Breast epithelium (tissue), 4 donors: ENCODE measurements around the gene ZNF765. TPM values are rescaled to one million over a fixed set of nuclear protein-coding genes. Genes with fewer than 3 reads are reported as not detected.
A peak's percentile ranks its signal among the peaks of the same experiment; 100 is the strongest.
"Not testable (repeated sequence)": the region's sequence is repeated elsewhere in the genome, so short reads cannot be mapped to it uniquely, and the experiment has no call there.

Source experiments
- DNase-seq, 2 donors: peaks; one replicate each; pipeline ENCODE4 v3.0.0-alpha.2; 2019; ENCODE audit warnings: low spot score in 2 of 2
- H3K27ac ChIP-seq, 2 donors: fragments of 200-600 bp; sonication (generic) in 1 of 2; one replicate each; pipeline ENCODE4 v1.5.1; 2016 to 2019; ENCODE audit warnings: mild to moderate bottlenecking in 1 of 2
- H3K27me3 ChIP-seq, 2 donors: fragments of 200-600 bp; sonication (generic) in 1 of 2; one replicate each; pipeline versions ENCODE4 v1.5.1 to v1.6.0; 2017 to 2019; ENCODE audit warnings: control low read depth in 1 of 2, mild to moderate bottlenecking in 1 of 2
- H3K36me3 ChIP-seq: fragments of 200-600 bp; one replicate; pipeline ENCODE4 v1.5.1; 2019
- H3K4me1 ChIP-seq, 2 donors: fragments of 200-600 bp; sonication (generic); one replicate each; pipeline ENCODE4 v1.5.1; 2016 to 2019; ENCODE audit warnings: control low read depth in 1 of 2
- H3K4me3 ChIP-seq, 3 donors: fragments of 200-600 bp; sonication (generic); 1 replicate in 2 of 3; 2 replicates in 1 of 3; pipeline ENCODE4 v1.5.1; 2016 to 2019; ENCODE audit warnings: mild to moderate bottlenecking in 3 of 3, moderate library complexity in 2 of 3
- H3K9me3 ChIP-seq, 2 donors: fragments of 200-600 bp; sonication (generic) in 1 of 2; one replicate each; pipeline ENCODE4 v1.5.1; 2016 to 2019; ENCODE audit warnings: control low read depth in 1 of 2
- CTCF ChIP-seq, 3 donors: fragments of 450-650 bp; IDR thresholded peaks; one replicate each; pipeline ENCODE4 v1.5.1; 2016 to 2017; ENCODE audit warnings: antibody characterized with exemption in 3 of 3, mild to moderate bottlenecking in 3 of 3, moderate library complexity in 3 of 3
- POLR2A ChIP-seq: fragments of 450-650 bp; IDR thresholded peaks from one replicate; pipeline ENCODE4 v1.6.1; 2016; ENCODE audit warnings: antibody characterized with exemption, mild to moderate bottlenecking, moderate library complexity
- POLR2AphosphoS5 ChIP-seq, 3 donors: sonication (generic); formaldehyde crosslinking; IDR thresholded peaks; one replicate each; pipeline ENCODE4 v1.6.1; 2017; ENCODE audit warnings: antibody characterized with exemption in 3 of 3
- intact Hi-C: fragments of 100-400 bp; cut with DNase I; formaldehyde crosslinking; loops from one replicate; pipeline ENCODE4 v1.15.1; 2023; ENCODE audit warnings: low total_unique reads
- total RNA-seq, 3 donors: library from RNA; depleted of rRNA; stranded (reverse); fragments of >200 nt; gene quantifications; one replicate each; pipeline ENCODE4 v1.1.0, GENCODE V29; 2016

Gene ZNF765
- total RNA-seq, 3 donors from 2014 or later: 9.3 to 18.4 (median 12.1) TPM

- DNase-seq: no peak
- no peak overlapping the region for H3K27ac ChIP-seq
Measured at GRCh38 chr19:53396525-53396868, 1.5 kb downstream of the ZNF765 start.

GRCh38 chr19:53397918-53398317 is 3.0 kb downstream of the ZNF765 start:
- intact Hi-C loops: loop anchor here (5.0 kb wide), 1 partner anchor 484 kb away; the partner anchor contains the start of gene PRKCG
- H3K4me3 ChIP-seq, H3K4me1 ChIP-seq, DNase-seq, H3K9me3 ChIP-seq, H3K27ac ChIP-seq, H3K36me3 ChIP-seq, H3K27me3 ChIP-seq: not testable (repeated sequence)

More at GRCh38 chr19:53396525-53396868, 1.5 kb downstream of the ZNF765 start:
- Histone ChIP-seq H3K36me3 (no peaks in the 10 kb centered on the region), H3K9me3 (no peaks in the 10 kb centered on the region), H3K4me3 (peak overlapping the region in 1 of 3 donors; percentile 80), H3K27me3 (no peaks in the 10 kb centered on the region), H3K4me1 (no peaks in the 10 kb centered on the region)
- intact Hi-C loops: loop anchor here (5.0 kb wide), 1 partner anchor 486 kb away; the partner anchor contains the start of gene PRKCG
- no peak for TF ChIP-seq POLR2A
- TF ChIP-seq POLR2AphosphoS5 (IDR thresholded peaks at IDR 0.05): no peak
- no peak for TF ChIP-seq CTCF (IDR thresholded peaks at IDR 0.05)

GRCh38 chr19:53409505-53410204 is 14.7 kb downstream of the ZNF765 start:
- DNase-seq: no peak
- Histone ChIP-seq H3K4me1 (no peaks in the 10 kb centered on the region), H3K4me3 (no peak overlapping the region), H3K9me3 (peaks cover 44 to 75% of the 10 kb centered on the region in 2 donors), H3K27me3 (no peaks in the 10 kb centered on the region), H3K27ac (no peak overlapping the region), H3K36me3 (peaks cover 6% of the 10 kb centered on the region)
- no peak for TF ChIP-seq CTCF (IDR thresholded peaks at IDR 0.05)
- TF ChIP-seq POLR2AphosphoS5 (IDR thresholded peaks at IDR 0.05): no peak
- no peak for TF ChIP-seq POLR2A
- intact Hi-C loops: no loop called here

- H3K36me3 ChIP-seq, H3K4me1 ChIP-seq, H3K4me3 ChIP-seq, H3K27ac ChIP-seq, H3K9me3 ChIP-seq, H3K27me3 ChIP-seq, intact Hi-C loops, DNase-seq: not testable (repeated sequence)
Measured at GRCh38 chr19:53420520-53421315, 25.8 kb downstream of the ZNF765 start.

GRCh38 chr19:53422551-53422950 is 27.6 kb downstream of the ZNF765 start:
- intact Hi-C loops: no loop called here
- no peaks in the 10 kb centered on the region for H3K4me1 ChIP-seq
- no peaks in the 10 kb centered on the region for H3K27me3 ChIP-seq
- TF ChIP-seq CTCF (IDR thresholded peaks at IDR 0.05) (no peak), POLR2AphosphoS5 (IDR thresholded peaks at IDR 0.05) (no peak), POLR2A (no peak)
- H3K4me3 ChIP-seq: no peak overlapping the region
- H3K9me3 ChIP-seq: no peaks in the 10 kb centered on the region
- DNase-seq: no peak
- no peak overlapping the region for H3K27ac ChIP-seq
- no peaks in the 10 kb centered on the region for H3K36me3 ChIP-seq

- H3K36me3 ChIP-seq, DNase-seq, H3K27ac ChIP-seq, intact Hi-C loops, H3K9me3 ChIP-seq, H3K27me3 ChIP-seq, H3K4me1 ChIP-seq, H3K4me3 ChIP-seq: not testable (repeated sequence)
Measured at GRCh38 chr19:53423074-53423473, 28.1 kb downstream of the ZNF765 start.

GRCh38 chr19:53423680-53424079 is 28.7 kb downstream of the ZNF765 start:
- intact Hi-C loops, DNase-seq, H3K27ac ChIP-seq: not testable (repeated sequence)

More at GRCh38 chr19:53423680-53424079, 28.7 kb downstream of the ZNF765 start:
- not testable (repeated sequence) for H3K27me3 ChIP-seq, H3K9me3 ChIP-seq, H3K4me3 ChIP-seq, H3K4me1 ChIP-seq, H3K36me3 ChIP-seq
